Activated B cell treated with CpG ODN at 0.5 μM for 24 hours (primary cell): ENCODE results near the gene B3GALT6. TPM values are rescaled to one million over a fixed set of nuclear protein-coding genes. Genes with fewer than 3 reads are reported as not detected.

ENCODE experiments used
- ATAC-seq: fragments of 200-7000 bp; cut with Tn5 transposase; one replicate; pipeline ENCODE4 v1.10.0; 2021; ENCODE audit warnings: low read depth, mild to moderate bottlenecking, moderate library complexity
- CTCF ChIA-PET: fragments of 350-600 bp; sonication (Branson Sonifier 250); formaldehyde crosslinking; loops from one replicate; lab custom pipeline; 2021; ENCODE audit warnings: antibody characterized with exemption; lab: Charles Lee
- POLR2A ChIA-PET: fragments of 350-600 bp; sonication (Branson Sonifier 250); formaldehyde crosslinking; loops from one replicate; lab custom pipeline; 2021; ENCODE audit warnings: antibody characterized with exemption; lab: Charles Lee
- DNase-seq: peaks from one replicate; pipeline ENCODE4 v3.0.0; 2022
- H3K27ac Mint-ChIP-seq: one replicate; pipeline ENCODE4 v1.8.0; 2020; ENCODE audit warnings: mixed read lengths
- H3K27me3 Mint-ChIP-seq: one replicate; pipeline ENCODE4 v1.8.0; 2021; ENCODE audit warnings: mixed read lengths
- H3K36me3 Mint-ChIP-seq: one replicate; pipeline ENCODE4 v1.8.0; 2021; ENCODE audit warnings: low read depth, mixed read lengths
- H3K4me1 Mint-ChIP-seq: one replicate; pipeline ENCODE4 v1.8.0; 2021; ENCODE audit warnings: mixed read lengths
- H3K4me3 Mint-ChIP-seq: one replicate; pipeline ENCODE4 v1.8.0; 2020; ENCODE audit warnings: mild to moderate bottlenecking, mixed read lengths
- H3K9me3 Mint-ChIP-seq: one replicate; pipeline ENCODE4 v1.8.0; 2020; ENCODE audit warnings: mixed read lengths
- CTCF ChIP-seq: fragments of 200-600 bp; IDR thresholded peaks from one replicate; pipeline ENCODE4 v1.8.0; 2022; ENCODE audit warnings: antibody characterized with exemption, mild to moderate bottlenecking
- intact Hi-C: fragments of 100-400 bp; cut with micrococcal nuclease; formaldehyde crosslinking; loops from one replicate; pipeline ENCODE4 v1.15.1; 2024
- total RNA-seq: library from RNA; stranded (reverse); gene quantifications from 2 replicates; pipeline ENCODE4 v1.2.3, GENCODE V29; 2022

Gene B3GALT6
- total RNA-seq, 1 donor from 2014 or later: 22.1 TPM

- ATAC-seq: no peak
- Mint-ChIP-seq H3K4me3 (peak overlapping the region; percentile 92), H3K4me1 (peaks cover 35% of the 10 kb centered on the region), H3K9me3 (no peaks in the 10 kb centered on the region), H3K36me3 (peaks cover 46% of the 10 kb centered on the region), H3K27me3 (no peaks in the 10 kb centered on the region), H3K27ac (peak overlapping the region; percentile 83)
- intact Hi-C loops: loop anchor here (2.0 to 5.0 kb wide), 2 partner anchors 22 to 89 kb away; no protein-coding TSS in a partner anchor
- no peak for TF ChIP-seq CTCF
- no peak for DNase-seq
- ChIA-PET CTCF (interaction anchor here (0.8 to 1.9 kb wide), 2 partner anchors 108 to 166 kb away, joined by 3 to 6 read pairs; no protein-coding TSS in a partner anchor), POLR2A (interaction anchor here (0.6 to 2.2 kb wide), 12 partner anchors 8 to 115 kb away, joined by 3 to 16 read pairs (median 6); partner anchors contain the start of genes C1orf159 and TNFRSF18)
These were observed 1.2 kb upstream of the B3GALT6 start for GRCh38 chr1:1230656-1231399.

GRCh38 chr1:1231400-1232207 lies 433 bp upstream of the B3GALT6 start, which contains the start of gene SDF4:
TSS of gene SDF4 (minus strand) at chr1:1232001. CDS start at chr1:1228772, 3,229 bp downstream.
- no peak for TF ChIP-seq CTCF
- intact Hi-C loops: loop anchor here (1.0 to 5.0 kb wide), 4 partner anchors 23 to 115 kb away; partner anchors contain the start of gene C1orf159
- Mint-ChIP-seq H3K36me3 (peaks cover 41% of the 10 kb centered on the region), H3K4me1 (peaks cover 35% of the 10 kb centered on the region), H3K4me3 (peak within 1 kb of the TSS; percentile 92), H3K27me3 (no peaks in the 10 kb centered on the region), H3K27ac (peak within 1 kb of the TSS; percentile 83), H3K9me3 (no peaks in the 10 kb centered on the region)
- DNase-seq (peak; percentile 91), ATAC-seq (peak; percentile 94)
- CTCF ChIA-PET: interaction anchor here (0.6 to 1.9 kb wide), 3 partner anchors 109 to 167 kb away, joined by 3 to 6 read pairs (median 3); no protein-coding TSS in a partner anchor
- POLR2A ChIA-PET: interaction anchor here (0.6 to 2.2 kb wide), 12 partner anchors 9 to 116 kb away, joined by 3 to 16 read pairs (median 6); partner anchors contain the start of genes C1orf159 and TNFRSF18

GRCh38 chr1:1232796-1233566 lies 944 bp downstream of the B3GALT6 start:
- POLR2A ChIA-PET: interaction anchor here (2.2 kb wide), 1 partner anchor 111 kb away, joined by 16 read pairs; no protein-coding TSS in a partner anchor
- no peak for ATAC-seq
- Mint-ChIP-seq H3K27me3 (no peaks in the 10 kb centered on the region), H3K27ac (peak overlapping the region; percentile 46), H3K36me3 (peaks cover 35% of the 10 kb centered on the region), H3K4me3 (peak overlapping the region; percentile 69), H3K9me3 (no peaks in the 10 kb centered on the region), H3K4me1 (peaks cover 43% of the 10 kb centered on the region)
- DNase-seq: no peak
- no peak for TF ChIP-seq CTCF
- intact Hi-C loops: loop anchor here (1.0 to 5.0 kb wide), 3 partner anchors 72 to 117 kb away; partner anchors contain the start of gene C1orf159
- CTCF ChIA-PET: no interaction called here

- no peak for ATAC-seq
- POLR2A ChIA-PET: no interaction called here
These were observed 1.5 kb downstream of the B3GALT6 start for GRCh38 chr1:1233567-1233892.

More at GRCh38 chr1:1233567-1233892, 1.5 kb downstream of the B3GALT6 start:
- Mint-ChIP-seq H3K27ac (peak overlapping the region; percentile 46), H3K9me3 (no peaks in the 10 kb centered on the region), H3K4me1 (peaks cover 48% of the 10 kb centered on the region), H3K4me3 (peak overlapping the region; percentile 56), H3K27me3 (no peaks in the 10 kb centered on the region), H3K36me3 (peaks cover 34% of the 10 kb centered on the region)
- no peak for DNase-seq
- intact Hi-C loops: loop anchor here (5.0 kb wide), 1 partner anchor 91 kb away; no protein-coding TSS in a partner anchor
- CTCF ChIA-PET: no interaction called here
- no peak for TF ChIP-seq CTCF
